Dermis microvascular lymphatic vessel endothelial cell (primary cell): ENCODE measurements around the gene AGPAT2. TPM values are rescaled to one million over a fixed set of nuclear protein-coding genes. Genes with fewer than 3 reads are reported as not detected.
"Not testable (repeated sequence)": the region's sequence is repeated elsewhere in the genome, so short reads cannot be mapped to it uniquely, and the experiment has no call there.

ENCODE experiments used
- DNase-seq, 2 donors: peaks; one replicate each; pipeline versions ENCODE4 v3.0.0 to v3.0.0-alpha.2; 2010; ENCODE audit warnings: low read depth in 2 of 2
- total RNA-seq: library from RNA; depleted of rRNA; stranded (reverse); fragments of >200 nt; gene quantifications from 2 replicates; pipeline ENCODE4 v1.2.1, GENCODE V29; 2014

Gene AGPAT2
- total RNA-seq, 1 donor from 2014 or later = 38.3 TPM

DNA sequence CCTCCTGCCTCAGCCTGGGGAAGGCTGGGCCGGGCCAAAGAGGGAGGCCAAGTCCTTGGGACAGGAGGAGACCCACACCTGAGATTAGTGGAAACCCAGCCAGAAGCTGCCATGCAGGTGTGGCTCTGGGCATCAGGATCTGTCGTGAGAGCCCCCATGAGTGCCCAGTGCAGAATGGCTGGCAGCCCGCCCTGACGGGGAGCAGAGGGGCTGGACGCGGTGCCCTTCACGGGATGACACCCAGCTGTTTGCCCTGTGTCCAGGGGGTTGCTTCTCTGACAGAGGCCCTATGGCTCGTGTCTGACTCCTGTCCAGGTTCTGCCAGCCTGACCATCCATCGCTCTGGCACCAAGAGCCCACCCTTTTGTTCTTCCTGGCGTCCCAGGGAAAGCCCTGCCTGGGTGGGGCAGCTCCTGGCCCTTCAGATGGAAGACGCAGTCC is 33.7 kb upstream of the AGPAT2 start:
- DNase-seq = no peak

DNA sequence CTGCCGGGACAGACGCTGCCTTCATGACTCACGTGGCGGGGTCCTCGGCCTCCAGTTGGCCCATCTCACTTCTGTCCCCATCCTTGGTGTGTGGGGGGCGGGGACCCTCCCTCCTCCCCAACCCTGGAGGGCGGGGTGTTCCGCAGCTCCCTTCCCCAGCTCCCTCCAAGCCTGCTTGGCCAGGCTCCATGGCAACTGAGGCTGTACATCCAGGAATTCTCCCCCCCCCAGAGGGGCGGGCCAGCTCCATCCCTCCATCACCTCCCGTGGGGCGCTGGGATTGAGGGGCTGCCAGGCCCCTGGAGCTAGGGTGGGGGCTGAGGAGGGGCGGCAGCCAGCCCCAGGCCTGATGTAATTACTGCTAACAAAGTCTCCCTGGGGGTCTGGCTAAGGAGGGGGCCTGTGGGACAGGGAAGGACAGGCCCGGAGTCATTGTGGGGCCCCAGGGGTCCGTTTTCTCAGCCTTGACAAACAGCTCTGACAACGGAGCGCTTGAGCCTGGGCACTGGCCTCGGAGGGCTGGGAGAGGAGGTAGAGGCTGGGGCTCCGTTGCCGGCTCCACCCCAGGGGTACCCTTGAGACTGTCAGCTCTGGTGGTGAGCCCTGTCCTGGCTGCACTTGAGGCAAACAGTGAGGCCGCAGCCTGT is 33.1 kb upstream of the AGPAT2 start:
- no peak for DNase-seq

DNA sequence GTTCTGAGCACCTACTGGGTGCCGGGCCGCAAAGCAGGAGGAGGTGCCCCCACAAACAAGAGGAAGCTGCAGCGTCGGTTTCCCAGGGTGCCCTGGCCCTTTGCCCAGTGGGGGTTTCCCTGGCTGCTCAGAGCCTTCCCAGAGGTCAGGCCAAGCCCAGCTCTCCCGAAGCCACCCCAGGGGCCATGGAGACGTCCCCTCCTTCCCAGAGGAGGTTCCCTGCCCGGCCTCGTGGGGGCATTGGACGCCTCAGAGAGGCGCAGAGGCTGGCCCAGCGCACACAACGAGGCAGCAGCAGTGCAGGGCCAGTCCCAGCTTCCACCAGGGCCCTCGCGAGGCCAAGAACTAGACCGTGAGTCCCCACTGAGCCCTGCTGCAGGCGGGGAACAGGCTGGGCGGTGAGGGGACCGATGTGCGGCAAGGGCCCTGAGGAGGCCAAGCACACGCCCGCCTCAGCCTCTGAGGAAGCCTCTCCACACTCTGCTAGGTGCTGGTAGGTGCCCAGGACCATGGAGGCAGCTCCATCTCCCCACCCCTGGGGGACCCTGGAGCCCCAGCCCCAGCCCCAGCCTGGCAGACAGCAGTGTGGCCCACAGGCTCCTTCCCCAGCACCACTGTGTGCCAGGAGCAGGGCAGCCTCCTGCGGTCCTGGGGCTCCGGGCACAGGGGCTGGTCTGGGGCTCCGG is 32.1 kb upstream of the AGPAT2 start:
- peak in 1 of 2 donors; percentile 61 for DNase-seq

DNA sequence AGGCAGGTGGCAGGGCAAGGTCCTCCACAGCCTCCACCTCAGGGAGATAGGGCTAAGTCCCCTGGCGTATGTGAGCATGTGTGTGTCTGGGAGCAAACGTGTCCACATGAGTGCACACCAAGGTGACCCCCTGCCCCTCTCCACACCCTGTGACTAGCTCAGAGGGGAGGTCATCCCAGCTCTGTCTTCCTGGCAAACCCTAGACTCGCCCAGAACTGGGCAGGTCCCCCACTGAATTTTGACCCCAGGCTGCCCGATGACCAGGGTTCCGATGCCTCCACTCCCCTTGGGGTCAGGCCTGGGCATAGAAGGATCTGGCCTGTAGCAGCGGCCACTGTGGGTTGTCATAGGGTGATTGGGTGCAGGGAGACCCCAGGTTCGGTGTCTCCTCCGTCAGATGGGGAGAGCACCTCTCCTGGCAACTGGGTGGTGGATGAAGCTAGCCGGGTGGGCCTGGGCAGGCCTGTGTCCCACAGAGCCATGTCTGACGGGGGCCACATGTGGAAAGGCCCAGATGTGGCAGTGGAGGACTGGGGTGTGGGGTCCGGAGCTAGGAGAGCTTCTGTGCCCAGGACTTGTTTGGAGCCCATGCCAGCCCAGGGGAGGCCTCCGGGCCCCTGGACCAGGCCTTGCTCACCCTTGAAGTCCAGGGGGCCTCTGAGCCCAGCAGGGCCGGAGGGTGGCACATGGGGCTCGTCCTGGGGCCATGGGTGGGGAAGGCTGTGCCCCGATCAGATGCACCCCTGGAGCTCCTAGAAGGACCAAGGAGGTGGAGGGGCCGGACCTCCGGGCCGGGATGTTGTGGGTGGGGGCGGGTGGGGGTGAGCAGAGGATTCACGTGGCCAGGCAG is 31.3 kb upstream of the AGPAT2 start:
- no peak for DNase-seq

DNA sequence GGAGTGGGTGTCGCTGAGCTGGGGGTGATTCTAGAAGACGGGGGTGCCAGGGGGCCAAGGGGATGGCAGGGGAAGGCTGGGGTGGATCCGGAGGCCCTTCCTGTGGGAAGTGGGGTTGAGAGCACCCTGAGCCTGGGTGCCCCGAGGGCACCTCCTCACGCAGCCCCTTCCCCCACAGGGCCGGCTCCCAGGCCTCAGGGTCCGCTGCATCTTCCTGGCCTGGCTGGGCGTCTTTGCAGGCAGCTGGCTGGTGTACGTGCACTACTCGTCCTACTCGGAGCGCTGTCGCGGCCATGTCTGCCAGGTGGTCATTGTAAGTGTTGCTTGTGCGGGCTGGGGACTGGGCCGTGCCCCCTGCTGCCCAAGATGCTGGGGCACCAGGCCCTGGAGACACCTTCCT is 30.1 kb upstream of the AGPAT2 start:
- no peak for DNase-seq

DNA sequence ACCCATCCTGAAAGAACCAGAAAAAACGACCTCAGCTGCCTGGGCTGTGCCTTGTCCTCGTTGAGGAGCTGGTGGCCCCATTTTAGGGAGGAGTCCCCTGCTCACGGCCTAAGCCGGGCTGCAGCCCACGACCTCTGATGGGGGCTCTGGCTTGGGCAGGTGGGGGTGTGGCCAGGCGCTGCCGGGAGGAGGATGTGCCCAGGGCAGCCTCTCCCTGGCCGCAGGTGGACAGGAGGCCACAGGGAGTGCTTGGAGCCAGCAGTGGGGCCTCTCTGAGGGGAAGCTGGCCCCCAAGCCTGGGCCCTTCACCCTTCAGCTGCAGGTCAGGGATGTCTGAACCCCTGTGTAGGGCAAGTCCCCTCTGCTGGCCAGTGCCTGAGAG is 27.6 kb upstream of the AGPAT2 start:
- no peak for DNase-seq

DNA sequence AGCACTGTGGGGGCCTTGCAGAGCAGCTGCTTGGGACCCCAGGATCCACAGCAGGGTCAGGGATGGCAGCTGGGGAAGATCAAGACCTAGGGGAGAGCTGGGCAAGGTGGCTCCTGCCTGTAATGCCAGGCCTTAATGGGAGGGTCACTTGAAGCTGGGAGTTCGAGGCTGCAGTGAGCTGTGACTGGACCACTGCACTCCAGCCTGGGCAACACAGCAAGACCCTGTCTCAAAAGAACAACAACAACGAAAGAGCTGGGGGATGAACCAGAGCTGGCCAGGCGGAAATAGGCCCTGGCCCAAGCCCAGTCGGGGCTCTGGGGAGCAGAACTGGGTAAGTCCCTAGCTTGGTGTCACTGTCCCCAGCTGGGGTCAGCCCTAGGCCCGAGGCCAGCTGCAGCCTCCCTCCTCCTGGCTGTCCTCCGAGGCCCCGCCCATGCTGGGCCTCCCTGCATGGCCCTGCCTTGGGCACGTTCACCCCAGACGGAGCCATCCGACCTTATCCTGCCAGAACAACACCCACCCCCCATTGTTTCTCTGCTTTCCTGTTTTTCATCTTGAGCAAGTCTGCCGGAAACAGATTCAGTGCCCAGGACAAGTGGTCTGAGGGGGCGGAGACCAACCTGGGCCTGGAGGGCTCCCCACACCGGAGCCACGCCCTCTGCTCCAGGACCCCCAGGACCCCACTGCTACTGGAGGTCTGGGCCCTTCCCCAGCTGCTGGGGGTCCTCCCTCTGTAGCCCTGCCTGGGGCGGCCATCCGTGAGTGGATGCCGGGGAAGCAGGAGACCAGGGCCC is 27.0 kb upstream of the AGPAT2 start:
- DNase-seq = peak in 1 of 2 donors; percentile 95

DNA sequence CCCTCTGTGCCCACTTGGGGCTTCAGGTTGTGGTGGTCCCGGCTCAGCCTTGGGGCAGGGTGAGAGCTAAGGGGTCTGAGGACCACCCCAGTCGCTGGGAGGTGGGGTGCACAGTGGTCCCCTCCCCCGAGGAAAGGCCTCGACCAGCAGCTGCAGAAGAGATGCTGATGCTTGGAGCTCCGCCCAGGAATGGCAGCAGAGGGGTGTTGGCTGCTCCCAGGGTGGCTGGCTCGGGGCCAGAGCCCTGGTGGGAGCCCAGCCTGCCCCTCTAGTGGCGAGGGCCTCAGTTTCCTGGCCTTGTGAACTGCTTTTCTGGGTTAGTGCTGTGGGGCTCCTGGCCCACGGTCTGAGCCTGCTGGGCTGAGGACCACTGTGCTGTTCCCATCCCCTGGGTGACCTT is 26.3 kb upstream of the AGPAT2 start:
- DNase-seq = peak in 1 of 2 donors; percentile 61

DNA sequence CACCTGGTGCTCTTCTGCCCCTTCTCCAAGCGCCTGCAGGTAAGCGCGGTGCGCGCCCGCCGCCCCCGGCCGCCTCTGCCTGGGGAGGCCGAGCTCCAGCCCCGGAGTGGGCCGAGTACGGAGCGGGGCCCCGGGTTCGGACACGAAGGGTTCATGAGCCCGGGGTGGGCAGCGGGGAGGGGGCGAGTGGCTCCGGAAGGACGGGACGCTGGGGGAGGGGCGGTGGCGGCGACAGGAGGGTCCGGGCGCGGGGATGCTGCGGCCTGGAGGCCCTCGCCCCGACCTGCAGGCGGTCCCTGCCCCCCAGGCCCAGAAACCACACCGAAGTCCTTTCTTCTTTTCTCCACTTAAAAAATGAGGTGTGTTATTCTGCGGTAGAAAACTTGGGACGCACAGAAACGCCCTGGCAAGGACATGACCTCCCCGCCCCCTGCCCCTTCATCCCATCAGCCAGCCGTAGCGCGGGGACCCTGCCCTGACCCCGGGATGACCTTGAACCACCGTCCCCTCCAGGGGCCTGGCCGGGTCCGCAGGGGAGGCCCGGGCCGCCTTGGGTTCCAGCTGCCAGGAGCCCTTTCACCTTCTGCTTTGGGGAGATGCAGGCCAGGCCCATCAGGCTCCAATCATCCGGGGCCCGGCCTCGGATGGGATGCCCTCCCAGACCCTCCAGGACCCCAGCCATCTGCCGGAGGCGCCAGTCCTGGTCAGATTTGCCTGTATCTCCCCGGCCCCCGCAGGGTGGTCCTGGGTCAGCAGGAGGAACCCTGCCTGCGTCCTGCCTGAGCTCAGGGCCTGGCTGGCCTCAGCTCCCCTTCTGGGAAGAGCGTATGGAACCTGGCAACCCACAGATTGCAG is 25.7 kb upstream of the AGPAT2 start:
- DNase-seq = peak in 1 of 2 donors; percentile 29

DNA sequence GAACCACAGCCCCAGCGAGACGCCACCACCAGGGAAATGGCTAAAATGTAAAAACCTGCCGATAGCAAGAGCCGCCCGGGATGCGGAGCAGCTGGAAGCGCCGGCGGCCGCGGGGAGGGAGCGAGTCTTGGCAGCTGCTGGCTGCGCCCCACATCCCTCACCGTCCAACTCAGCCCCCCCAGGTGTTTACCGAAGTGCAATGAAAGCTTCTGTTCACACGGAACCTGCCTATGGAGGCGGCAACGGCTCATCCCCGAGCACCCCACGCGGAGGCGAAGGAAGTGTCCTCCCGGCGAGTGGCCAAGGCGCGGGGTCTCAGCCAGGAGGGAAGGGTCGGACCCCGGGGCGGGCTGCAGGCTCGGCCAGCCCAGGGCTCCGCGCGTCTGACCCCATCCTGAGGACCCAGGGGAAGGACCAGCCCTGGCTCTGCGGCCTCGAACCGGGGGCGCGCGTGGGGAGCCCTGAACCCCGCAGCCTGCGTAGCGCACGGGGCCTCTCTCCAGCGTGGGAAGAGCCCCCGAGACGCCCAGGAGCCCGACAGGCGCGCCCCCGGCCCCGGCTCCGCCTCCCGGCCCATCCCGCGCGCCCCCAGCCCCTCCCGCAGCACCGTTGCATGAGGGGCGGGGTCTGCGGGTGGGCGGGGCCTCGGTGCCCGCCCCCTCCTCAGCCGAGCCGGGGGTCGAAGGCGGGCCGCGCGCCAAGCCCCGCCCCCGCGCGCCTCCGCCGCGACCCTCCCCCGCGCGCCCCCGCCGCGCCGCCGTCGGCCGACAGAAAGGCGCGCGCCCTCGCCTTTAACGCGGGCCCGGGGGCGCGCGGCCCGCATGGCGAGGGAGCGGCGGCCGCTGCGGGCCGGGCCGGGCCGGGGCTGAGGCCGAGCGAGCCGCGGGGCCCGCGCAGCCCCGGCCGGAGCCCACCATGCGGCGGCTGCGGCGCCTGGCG is 24.8 kb upstream of the AGPAT2 start, which contains the start of gene DIPK1B:
DIPK1B (plus strand) TSS at position 822 of the 939 bp plus-strand sequence; CDS start at position 916, 94 bp downstream.
- peak in 1 of 2 donors; percentile 67 for DNase-seq

DNA sequence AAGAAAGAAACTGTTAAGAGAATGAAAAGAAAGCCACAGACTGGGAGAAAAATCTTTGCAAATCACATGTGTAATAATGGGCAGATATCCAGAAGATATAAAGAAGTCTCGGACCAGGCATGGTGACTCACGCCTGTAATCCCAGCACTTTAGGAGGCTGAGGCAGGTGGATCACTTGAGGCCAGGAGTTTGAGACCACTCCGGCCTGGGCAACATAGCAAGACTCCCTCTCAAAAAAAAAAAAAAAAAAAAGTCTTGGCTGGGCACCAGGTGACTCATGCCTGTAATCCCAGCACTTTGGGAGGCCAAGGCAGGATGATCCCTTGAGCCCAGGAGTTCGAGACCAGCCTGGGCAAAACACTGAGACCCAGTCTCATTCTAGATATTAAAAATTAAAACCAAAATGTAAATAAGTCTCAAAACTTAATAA is 24.0 kb upstream of the AGPAT2 start:
- peak in 1 of 2 donors; percentile 66 for DNase-seq

DNA sequence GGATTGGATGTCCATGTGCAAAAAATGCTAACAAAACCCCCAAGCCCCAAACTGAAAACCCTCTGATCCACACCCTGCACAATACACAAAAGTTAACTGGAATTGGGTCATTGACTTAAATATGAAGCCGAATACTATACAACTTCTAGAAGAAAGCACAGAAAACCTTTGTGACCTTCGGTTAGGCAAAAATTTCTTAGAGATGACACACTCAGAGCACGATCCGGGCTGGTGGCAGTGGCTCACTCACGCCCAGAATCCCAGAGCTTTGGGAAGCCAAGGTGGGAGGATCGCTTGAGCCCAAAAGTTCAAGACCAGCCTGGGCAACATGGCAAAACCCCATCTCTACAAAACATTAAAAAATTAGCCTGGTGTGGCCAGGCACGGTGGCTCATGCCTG is 23.3 kb upstream of the AGPAT2 start:
- DNase-seq = no peak

DNA sequence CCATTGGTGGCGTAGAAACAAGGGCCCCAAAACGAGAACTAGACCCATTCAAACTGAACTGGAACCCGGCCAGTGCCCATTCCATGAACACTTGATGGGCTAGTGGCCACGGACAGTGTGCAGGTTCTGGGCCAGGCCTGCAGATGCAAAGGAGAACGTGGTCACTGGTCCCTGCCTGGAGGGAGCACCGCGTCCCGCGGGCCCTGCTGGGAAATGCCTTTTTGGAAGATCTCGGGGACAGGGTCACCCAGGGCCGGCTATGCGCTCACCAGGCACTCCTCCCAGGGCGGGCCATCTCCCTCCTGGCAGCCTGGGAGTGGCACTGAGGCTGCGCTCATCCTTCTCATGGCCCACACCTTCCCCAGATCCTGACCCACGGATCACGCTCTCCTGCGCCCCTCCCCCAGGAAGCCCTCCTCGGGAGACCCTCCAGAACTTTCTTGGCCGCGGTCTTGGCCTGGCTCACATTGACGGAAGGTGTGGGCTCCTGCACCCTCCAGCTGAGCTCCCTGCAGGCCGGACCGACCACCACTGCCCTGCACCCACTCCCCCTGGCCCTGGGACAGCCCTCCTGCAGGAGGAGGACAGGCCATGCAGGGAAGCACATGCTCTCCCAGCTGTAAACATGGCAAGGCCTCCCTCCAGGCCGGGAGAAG is 22.3 kb upstream of the AGPAT2 start:
- DNase-seq = no peak

DNA sequence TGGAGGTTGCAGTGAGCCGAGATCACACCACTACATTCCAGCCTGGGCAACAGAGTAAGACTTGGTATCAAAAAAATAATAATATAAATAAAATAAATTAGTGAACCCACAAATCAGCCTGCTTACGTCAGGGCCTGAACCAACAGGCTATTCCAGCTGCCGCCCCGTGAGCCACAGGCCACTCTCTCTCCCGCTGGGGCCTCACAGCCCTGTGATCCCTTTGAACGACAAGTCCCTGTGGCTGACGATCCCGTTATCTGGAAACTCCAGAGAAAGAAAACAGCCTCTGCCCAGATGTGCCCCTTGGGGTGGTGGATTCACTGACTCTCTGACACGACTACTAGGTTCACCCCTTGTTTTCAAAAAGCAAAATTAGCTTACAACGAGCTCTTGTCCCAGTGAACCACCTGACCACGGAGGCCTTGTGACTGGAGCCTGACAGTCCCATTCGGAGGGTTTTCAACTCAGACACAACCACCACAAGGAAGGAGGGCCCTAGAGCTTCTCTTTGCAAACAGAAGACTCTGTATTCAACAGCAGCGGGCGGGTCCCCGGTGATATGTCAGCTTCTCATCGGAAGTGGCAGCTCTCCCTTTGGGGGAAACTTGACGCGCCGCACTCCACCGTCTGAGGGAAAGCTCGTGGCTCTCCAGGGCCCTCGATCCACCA is 20.7 kb upstream of the AGPAT2 start:
- DNase-seq = no peak

DNA sequence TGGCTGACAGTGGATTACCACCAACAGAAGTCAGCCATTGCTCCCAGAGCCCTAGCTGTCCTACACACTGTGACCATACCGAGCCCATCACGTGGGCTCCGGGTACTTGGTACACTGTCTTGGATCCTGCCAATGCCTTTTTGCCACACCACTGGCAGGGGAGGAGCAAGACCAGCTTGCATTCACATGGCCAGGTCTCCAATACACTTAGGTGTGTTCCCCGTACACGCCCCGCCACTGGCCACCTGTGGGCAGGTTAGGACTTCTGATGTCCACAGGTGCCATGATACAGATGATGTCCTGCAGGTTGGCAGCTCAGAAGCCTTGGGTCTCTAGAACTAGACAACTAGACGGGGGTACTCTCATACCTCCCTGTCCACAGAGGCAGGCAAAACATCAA is 19.8 kb upstream of the AGPAT2 start:
- DNase-seq = no peak

DNA sequence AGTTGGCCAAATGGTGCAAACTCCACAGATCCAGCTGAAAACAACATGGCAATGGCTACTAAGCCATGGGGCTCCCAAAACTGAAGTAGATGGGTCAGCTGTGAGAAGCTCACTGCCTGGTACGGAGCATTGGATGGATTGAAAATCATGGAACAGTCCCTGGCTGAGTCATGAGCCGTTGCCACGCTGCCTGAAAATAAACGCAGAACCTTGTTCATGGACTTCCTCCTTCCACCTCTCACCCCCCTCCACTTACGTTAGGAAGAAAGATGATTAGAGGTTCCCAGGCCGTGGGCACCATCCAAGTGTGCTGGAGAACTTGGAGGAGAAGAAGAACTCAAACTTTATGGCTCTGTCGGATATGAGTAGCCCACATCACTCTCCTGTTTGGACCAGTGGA is 18.3 kb upstream of the AGPAT2 start:
- no peak for DNase-seq

DNA sequence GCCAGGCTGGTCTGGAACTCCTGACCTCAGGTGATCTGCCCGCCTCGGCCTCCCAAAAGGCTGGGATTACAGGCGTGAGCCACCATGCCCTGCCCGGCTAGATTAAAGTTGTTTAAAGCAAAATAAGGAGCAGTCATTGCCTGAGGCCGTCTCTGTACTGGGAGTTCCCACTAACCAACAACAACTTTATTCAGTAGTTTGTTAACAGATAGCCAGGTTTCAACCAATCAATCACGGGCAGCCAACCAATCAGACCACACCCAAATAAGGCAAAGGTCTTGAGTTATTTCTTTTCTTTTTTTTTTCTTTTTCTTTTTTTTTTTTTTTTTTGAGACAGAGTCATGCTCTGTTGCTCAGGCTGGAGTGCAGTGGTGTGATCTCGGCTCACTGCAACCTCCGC is 17.5 kb upstream of the AGPAT2 start:
- not testable (repeated sequence) for DNase-seq

DNA sequence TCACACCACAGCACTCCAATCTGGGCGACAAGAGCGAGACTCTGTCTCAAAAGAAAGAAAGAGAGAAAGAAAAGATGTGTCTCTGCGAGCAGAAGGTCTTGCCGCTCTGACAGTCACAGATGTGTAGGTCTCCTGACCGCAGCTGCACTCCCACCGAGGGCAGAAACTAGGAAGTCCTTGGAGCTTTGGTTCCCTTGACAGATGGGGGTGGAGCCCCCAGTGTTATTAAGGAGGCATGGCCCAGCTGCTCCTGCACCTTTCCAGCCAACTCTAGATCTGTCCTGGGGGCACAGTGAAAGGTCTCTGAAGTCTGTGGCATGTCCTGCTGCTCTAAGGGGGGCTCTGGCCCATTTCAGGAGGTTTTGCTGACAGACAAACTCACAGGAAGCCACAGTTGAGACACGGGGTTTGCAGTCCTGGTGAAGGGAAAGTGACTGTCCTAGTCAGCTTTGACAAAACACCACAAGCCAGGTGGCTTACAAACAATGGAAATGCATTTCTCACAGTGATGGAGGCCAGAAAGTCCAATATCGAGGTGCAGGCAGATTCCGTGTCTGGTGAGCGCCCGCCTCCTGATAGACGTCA is 16.1 kb upstream of the AGPAT2 start:
- no peak for DNase-seq
